ENCODE results near the gene CCNY.

The CCNY gene

DNA sequence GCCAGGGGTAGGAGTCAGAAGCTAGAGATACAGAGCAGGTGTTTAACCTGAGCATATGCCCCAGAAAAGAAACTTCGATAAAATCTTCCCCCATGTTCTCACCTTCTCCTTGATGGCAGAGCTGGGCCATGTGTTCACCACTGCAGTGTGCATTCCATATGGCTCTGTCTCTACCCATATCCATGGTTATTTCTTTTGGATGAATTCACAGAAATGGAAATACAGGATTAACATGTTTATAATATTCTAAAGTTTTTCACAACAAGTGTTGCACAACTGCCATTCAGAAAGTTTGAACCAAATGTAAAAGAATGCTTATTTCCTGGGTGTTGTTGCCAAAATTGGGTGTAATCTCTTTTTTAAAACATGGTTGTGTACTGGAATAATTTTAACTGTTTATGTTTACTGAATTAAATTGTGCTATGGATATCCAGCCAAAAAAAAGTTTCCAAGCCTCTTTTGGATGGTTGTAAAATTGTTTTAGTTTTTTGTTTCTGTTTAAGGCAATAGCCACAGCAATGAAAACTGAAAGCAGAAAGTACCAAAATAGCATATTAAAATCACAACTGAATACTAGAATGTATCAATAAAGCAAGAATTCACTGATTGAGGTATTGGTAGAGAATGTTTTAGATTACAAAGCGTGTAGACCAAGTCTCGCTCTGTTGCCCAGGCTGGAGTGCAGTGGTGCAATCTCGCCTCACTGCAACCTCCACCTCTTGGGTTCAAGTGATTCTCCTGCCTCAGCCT lies 19.9 kb upstream of the CCNY start:
- DNase-seq (ENCODE audit: low read depth): peak; percentile 36
- H3K4me1 ChIP-seq (ENCODE audit: control insufficient read depth, insufficient read depth, low read length): no peaks in the 10 kb centered on the region
- H3K9me3 ChIP-seq (ENCODE audit: control insufficient read depth, low read length): no peaks in the 10 kb centered on the region
- H3K27me3 ChIP-seq (replicated peaks; ENCODE audit: control insufficient read depth, insufficient read depth, low read length): no peaks in the 10 kb centered on the region
- peaks cover 42% of the 10 kb centered on the region for H3K36me3 ChIP-seq (ENCODE audit: control insufficient read depth, insufficient read depth, low read length, severe bottlenecking)
- no peak overlapping the region for H3K9ac ChIP-seq (ENCODE audit: low read length)
- H3K4me3 ChIP-seq (ENCODE audit: low read length): no peak overlapping the region

DNA sequence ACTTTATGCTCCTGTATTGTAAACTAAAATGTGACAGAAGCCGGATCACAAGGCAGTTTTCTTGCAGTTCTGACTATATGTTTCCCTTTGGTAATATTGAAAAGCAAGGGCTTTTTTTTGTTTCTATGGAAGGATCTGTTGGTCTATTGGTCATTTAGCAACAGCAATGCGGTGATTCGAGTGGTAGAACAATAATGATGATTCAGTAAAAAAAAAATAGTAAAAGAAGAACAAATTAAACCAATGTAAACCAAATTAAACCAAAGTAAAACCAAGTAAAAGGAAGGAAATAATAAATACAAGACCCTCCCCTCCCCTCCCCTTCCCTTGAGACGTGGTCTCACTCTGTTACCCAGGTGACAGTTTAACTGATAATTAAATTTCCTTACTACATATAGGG lies 17.8 kb upstream of the CCNY start:
- Histone ChIP-seq H3K9ac (ENCODE audit: low read length) (no peak overlapping the region), H3K9me3 (ENCODE audit: control insufficient read depth, low read length) (no peaks in the 10 kb centered on the region), H3K27me3 (replicated peaks; ENCODE audit: control insufficient read depth, insufficient read depth, low read length) (no peaks in the 10 kb centered on the region), H3K4me3 (ENCODE audit: low read length) (no peak overlapping the region), H3K36me3 (ENCODE audit: control insufficient read depth, insufficient read depth, low read length, severe bottlenecking) (peaks cover 38% of the 10 kb centered on the region), H3K4me1 (ENCODE audit: control insufficient read depth, insufficient read depth, low read length) (no peaks in the 10 kb centered on the region)
- no peak for DNase-seq (ENCODE audit: low read depth)

- Histone ChIP-seq H3K27me3 (replicated peaks; ENCODE audit: control insufficient read depth, insufficient read depth, low read length) (no peaks in the 10 kb centered on the region), H3K36me3 (ENCODE audit: control insufficient read depth, insufficient read depth, low read length, severe bottlenecking) (peaks cover 34% of the 10 kb centered on the region), H3K4me1 (ENCODE audit: control insufficient read depth, insufficient read depth, low read length) (peaks cover 6% of the 10 kb centered on the region), H3K4me3 (ENCODE audit: low read length) (no peak overlapping the region), H3K9ac (ENCODE audit: low read length) (no peak overlapping the region), H3K9me3 (ENCODE audit: control insufficient read depth, low read length) (no peaks in the 10 kb centered on the region)
- DNase-seq (ENCODE audit: low read depth): no peak
These were observed 16.0 kb upstream of the CCNY start for GRCh38 chr10:35320341-35320740.

GRCh38 chr10:35322636-35323035 lies 13.7 kb upstream of the CCNY start:
- H3K9ac ChIP-seq (ENCODE audit: low read length): no peak overlapping the region
- H3K4me1 ChIP-seq (ENCODE audit: control insufficient read depth, insufficient read depth, low read length): peaks cover 6% of the 10 kb centered on the region
- no peak for DNase-seq (ENCODE audit: low read depth)
- peaks cover 19% of the 10 kb centered on the region for H3K36me3 ChIP-seq (ENCODE audit: control insufficient read depth, insufficient read depth, low read length, severe bottlenecking)
- no peaks in the 10 kb centered on the region for H3K27me3 ChIP-seq (replicated peaks; ENCODE audit: control insufficient read depth, insufficient read depth, low read length)
- H3K4me3 ChIP-seq (ENCODE audit: low read length): no peak overlapping the region
- H3K9me3 ChIP-seq (ENCODE audit: control insufficient read depth, low read length): no peaks in the 10 kb centered on the region

DNA sequence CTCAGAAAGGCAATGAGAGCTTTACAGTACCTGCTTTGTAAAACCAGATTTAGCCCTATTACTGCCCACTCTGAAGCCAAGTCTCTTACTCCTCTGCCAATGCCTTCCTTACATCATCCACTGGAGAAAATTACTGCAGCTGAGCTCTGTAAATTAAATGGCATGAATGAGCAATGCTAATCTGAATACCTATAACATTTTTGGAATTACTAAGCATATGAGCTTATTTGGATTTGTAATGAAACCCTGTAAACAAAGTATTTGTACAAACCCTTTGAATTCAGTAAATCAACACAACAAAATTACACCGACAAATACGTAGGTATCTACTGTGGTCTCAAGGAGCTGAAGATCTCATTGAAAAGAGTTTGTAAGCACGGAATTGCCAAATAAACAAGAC lies 12.1 kb upstream of the CCNY start:
- DNase-seq (ENCODE audit: low read depth): peak; percentile 69
- Histone ChIP-seq H3K4me1 (ENCODE audit: control insufficient read depth, insufficient read depth, low read length) (peaks cover 13% of the 10 kb centered on the region), H3K36me3 (ENCODE audit: control insufficient read depth, insufficient read depth, low read length, severe bottlenecking) (peaks cover 10% of the 10 kb centered on the region)

GRCh38 chr10:35326466-35327235 lies 9.7 kb upstream of the CCNY start:
- Histone ChIP-seq H3K9ac (ENCODE audit: low read length) (no peak overlapping the region), H3K36me3 (ENCODE audit: control insufficient read depth, insufficient read depth, low read length, severe bottlenecking) (no peaks in the 10 kb centered on the region), H3K27me3 (replicated peaks; ENCODE audit: control insufficient read depth, insufficient read depth, low read length) (no peaks in the 10 kb centered on the region), H3K9me3 (ENCODE audit: control insufficient read depth, low read length) (no peaks in the 10 kb centered on the region), H3K4me1 (ENCODE audit: control insufficient read depth, insufficient read depth, low read length) (peaks cover 27% of the 10 kb centered on the region), H3K4me3 (ENCODE audit: low read length) (no peak overlapping the region)
- DNase-seq (ENCODE audit: low read depth): no peak

More for the DNA sequence above, 12.1 kb upstream of the CCNY start:
- Histone ChIP-seq H3K9ac (ENCODE audit: low read length) (no peak overlapping the region), H3K27me3 (replicated peaks; ENCODE audit: control insufficient read depth, insufficient read depth, low read length) (no peaks in the 10 kb centered on the region), H3K4me3 (ENCODE audit: low read length) (no peak overlapping the region), H3K9me3 (ENCODE audit: control insufficient read depth, low read length) (no peaks in the 10 kb centered on the region)

GRCh38 chr10:35327790-35328403 lies 8.4 kb upstream of the CCNY start:
- Histone ChIP-seq H3K4me3 (ENCODE audit: low read length) (no peak overlapping the region), H3K9me3 (ENCODE audit: control insufficient read depth, low read length) (no peaks in the 10 kb centered on the region), H3K27me3 (replicated peaks; ENCODE audit: control insufficient read depth, insufficient read depth, low read length) (no peaks in the 10 kb centered on the region), H3K4me1 (ENCODE audit: control insufficient read depth, insufficient read depth, low read length) (peaks cover 39% of the 10 kb centered on the region), H3K36me3 (ENCODE audit: control insufficient read depth, insufficient read depth, low read length, severe bottlenecking) (no peaks in the 10 kb centered on the region), H3K9ac (ENCODE audit: low read length) (no peak overlapping the region)
- DNase-seq (ENCODE audit: low read depth): no peak

- no peaks in the 10 kb centered on the region for H3K9me3 ChIP-seq (ENCODE audit: control insufficient read depth, low read length)
- no peaks in the 10 kb centered on the region for H3K36me3 ChIP-seq (ENCODE audit: control insufficient read depth, insufficient read depth, low read length, severe bottlenecking)
- no peak for DNase-seq (ENCODE audit: low read depth)
- H3K4me3 ChIP-seq (ENCODE audit: low read length): no peak overlapping the region
- no peaks in the 10 kb centered on the region for H3K27me3 ChIP-seq (replicated peaks; ENCODE audit: control insufficient read depth, insufficient read depth, low read length)
- peaks cover 39% of the 10 kb centered on the region for H3K4me1 ChIP-seq (ENCODE audit: control insufficient read depth, insufficient read depth, low read length)
- H3K9ac ChIP-seq (ENCODE audit: low read length): no peak overlapping the region
These were observed 7.8 kb upstream of the CCNY start for GRCh38 chr10:35328404-35329037.

DNA sequence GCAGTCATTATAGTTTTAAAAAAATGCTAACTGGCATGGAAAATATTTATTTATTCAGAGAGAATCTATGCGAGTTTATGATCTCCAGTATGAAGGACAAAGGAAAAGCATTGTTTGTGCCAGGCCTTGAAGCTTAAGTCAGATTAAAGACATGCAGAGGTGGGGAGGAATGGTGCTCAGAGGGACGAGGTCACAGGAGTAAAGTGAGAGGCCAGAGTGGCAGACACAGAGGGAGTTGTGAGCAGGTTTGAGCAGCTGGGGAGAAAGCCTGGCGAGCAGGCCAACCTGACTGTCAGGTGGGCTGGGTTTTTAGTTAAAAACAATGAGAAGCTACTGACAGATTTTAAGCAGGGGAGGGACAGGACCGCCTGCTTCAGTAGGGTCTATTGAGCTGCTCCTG lies 6.8 kb upstream of the CCNY start:
- Histone ChIP-seq H3K36me3 (ENCODE audit: control insufficient read depth, insufficient read depth, low read length, severe bottlenecking) (no peaks in the 10 kb centered on the region), H3K9ac (ENCODE audit: low read length) (no peak overlapping the region), H3K27me3 (replicated peaks; ENCODE audit: control insufficient read depth, insufficient read depth, low read length) (no peaks in the 10 kb centered on the region), H3K9me3 (ENCODE audit: control insufficient read depth, low read length) (no peaks in the 10 kb centered on the region), H3K4me1 (ENCODE audit: control insufficient read depth, insufficient read depth, low read length) (peaks cover 39% of the 10 kb centered on the region), H3K4me3 (ENCODE audit: low read length) (no peak overlapping the region)
- no peak for DNase-seq (ENCODE audit: low read depth)

- Histone ChIP-seq H3K4me3 (ENCODE audit: low read length) (no peak overlapping the region), H3K9ac (ENCODE audit: low read length) (no peak overlapping the region), H3K36me3 (ENCODE audit: control insufficient read depth, insufficient read depth, low read length, severe bottlenecking) (no peaks in the 10 kb centered on the region), H3K27me3 (replicated peaks; ENCODE audit: control insufficient read depth, insufficient read depth, low read length) (no peaks in the 10 kb centered on the region), H3K4me1 (ENCODE audit: control insufficient read depth, insufficient read depth, low read length) (peaks cover 48% of the 10 kb centered on the region), H3K9me3 (ENCODE audit: control insufficient read depth, low read length) (no peaks in the 10 kb centered on the region)
- DNase-seq (ENCODE audit: low read depth): peak; percentile 91
These were observed 4.2 kb upstream of the CCNY start for GRCh38 chr10:35331894-35332640.
